ENCODE measurements around the gene ATRNL1. TPM values are rescaled to one million over a fixed set of nuclear protein-coding genes. Genes with fewer than 3 reads are reported as not detected.
A peak's percentile ranks its signal among the peaks of the same experiment; 100 is the strongest.

ATRNL1 gene
- polyA plus RNA-seq, 1 of the 3 experiments (the other 2 are of a cell fraction) = 0.67 TPM

DNA sequence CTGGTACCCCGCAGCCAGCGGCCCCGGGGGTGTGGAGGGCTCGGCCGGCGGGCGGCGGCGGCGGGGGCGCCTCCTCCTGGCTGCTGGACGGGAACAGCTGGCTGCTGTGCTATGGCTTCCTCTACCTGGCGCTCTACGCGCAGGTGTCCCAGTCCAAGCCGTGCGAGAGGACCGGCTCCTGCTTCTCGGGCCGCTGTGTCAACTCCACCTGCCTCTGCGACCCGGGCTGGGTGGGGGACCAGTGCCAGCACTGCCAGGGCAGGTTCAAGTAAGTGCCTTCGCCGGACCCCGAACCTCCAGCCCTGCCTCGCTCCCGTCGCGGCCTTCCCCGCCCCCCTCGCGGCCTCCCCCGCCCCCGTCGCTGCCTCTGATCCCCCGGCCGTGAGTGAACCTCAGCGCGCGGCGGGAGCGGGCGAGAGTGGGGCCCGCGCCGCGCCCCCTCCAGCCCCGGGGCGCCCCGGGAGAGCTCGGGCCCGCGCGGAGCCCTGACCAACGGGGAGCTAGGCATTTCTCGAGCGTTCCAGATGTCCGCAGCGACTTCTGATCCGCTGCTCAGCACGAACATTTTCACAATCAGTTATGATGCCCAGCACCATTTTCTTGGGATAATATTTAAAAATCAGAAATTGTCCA is 727 bp downstream of the ATRNL1 start:
- no peaks in the 10 kb centered on the region for H3K9me2 ChIP-seq
- H3K79me2 ChIP-seq (ENCODE audit: insufficient read depth) = no peaks in the 10 kb centered on the region
- peaks cover 7% of the 10 kb centered on the region for H3F3A ChIP-seq (replicated peaks; ENCODE audit: insufficient read depth)
- POLR2A ChIA-PET = interaction anchor here (1.0 to 1.4 kb wide), 2 partner anchors 64 to 272 kb away, joined by 3 to 6 read pairs; partner anchors contain the start of gene FHIP2A
- H3K36me3 ChIP-seq (replicated peaks in 1 of 2; ENCODE audit: control insufficient read depth in 1 of 2, insufficient read depth in 2 of 2, low read length in 1 of 2) = no peaks in the 10 kb centered on the region
- peak overlapping the region; percentile 92 for H3K4me2 ChIP-seq
- WGBS (ENCODE audit: low lambda C conversion rate) = 3% methylated on average over 18 of the region's 61 CpGs
- peak overlapping the region; percentile 41; the same call in 1 of the 2 replicates for H3K9ac ChIP-seq
- no peaks in the 10 kb centered on the region; a peak in 2 of 4 replicates for H3K4me1 ChIP-seq (ENCODE audit: control insufficient read depth in 1 of 2, insufficient read depth in 2 of 2, low read depth in 1 of 2, low read length in 1 of 2)
- CTCF ChIA-PET = interaction anchor here (0.6 to 5.6 kb wide), 11 partner anchors 12 to 790 kb away, joined by 3 to 55 read pairs (median 3); no protein-coding TSS in a partner anchor
- DNase-seq = peak; percentile 85
- H2AFZ ChIP-seq (ENCODE audit: low read depth) = peak overlapping the region; percentile 72; the same call in 1 of the 2 replicates
- no peaks in the 10 kb centered on the region for H3K9me3 ChIP-seq
- H3K27me3 ChIP-seq (ENCODE audit: insufficient read depth) = peaks cover 22% of the 10 kb centered on the region; the same call in 1 of the 2 replicates
- no peaks in the 10 kb centered on the region for H4K20me1 ChIP-seq (ENCODE audit: insufficient read depth)
- no peak for TF ChIP-seq POLR2AphosphoS5 (IDR thresholded peaks at IDR 0.05; ENCODE audit: low read depth, low read length)
- no peak for TF ChIP-seq NRF1 (IDR thresholded peaks at IDR 0.05; ENCODE audit: low read depth, low read length)
- no peak for TF ChIP-seq EZH2phosphoT487 (IDR thresholded peaks at IDR 0.05; ENCODE audit: borderline replicate concordance, low read depth)
- TF ChIP-seq EP300 (IDR thresholded peaks at IDR 0.05; ENCODE audit: borderline replicate concordance in 1 of 2, low read depth in 1 of 2, low read length in 1 of 2) = peak in 1 of 2 experiments; percentile 9; a peak in 1 of 4 replicates
- TF ChIP-seq, protein P1, sequence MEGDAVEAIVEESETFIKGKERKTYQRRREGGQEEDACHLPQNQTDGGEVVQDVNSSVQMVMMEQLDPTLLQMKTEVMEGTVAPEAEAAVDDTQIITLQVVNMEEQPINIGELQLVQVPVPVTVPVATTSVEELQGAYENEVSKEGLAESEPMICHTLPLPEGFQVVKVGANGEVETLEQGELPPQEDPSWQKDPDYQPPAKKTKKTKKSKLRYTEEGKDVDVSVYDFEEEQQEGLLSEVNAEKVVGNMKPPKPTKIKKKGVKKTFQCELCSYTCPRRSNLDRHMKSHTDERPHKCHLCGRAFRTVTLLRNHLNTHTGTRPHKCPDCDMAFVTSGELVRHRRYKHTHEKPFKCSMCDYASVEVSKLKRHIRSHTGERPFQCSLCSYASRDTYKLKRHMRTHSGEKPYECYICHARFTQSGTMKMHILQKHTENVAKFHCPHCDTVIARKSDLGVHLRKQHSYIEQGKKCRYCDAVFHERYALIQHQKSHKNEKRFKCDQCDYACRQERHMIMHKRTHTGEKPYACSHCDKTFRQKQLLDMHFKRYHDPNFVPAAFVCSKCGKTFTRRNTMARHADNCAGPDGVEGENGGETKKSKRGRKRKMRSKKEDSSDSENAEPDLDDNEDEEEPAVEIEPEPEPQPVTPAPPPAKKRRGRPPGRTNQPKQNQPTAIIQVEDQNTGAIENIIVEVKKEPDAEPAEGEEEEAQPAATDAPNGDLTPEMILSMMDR (IDR thresholded peaks at IDR 0.05) = peak; percentile 45
- TF ChIP-seq, protein P2, sequence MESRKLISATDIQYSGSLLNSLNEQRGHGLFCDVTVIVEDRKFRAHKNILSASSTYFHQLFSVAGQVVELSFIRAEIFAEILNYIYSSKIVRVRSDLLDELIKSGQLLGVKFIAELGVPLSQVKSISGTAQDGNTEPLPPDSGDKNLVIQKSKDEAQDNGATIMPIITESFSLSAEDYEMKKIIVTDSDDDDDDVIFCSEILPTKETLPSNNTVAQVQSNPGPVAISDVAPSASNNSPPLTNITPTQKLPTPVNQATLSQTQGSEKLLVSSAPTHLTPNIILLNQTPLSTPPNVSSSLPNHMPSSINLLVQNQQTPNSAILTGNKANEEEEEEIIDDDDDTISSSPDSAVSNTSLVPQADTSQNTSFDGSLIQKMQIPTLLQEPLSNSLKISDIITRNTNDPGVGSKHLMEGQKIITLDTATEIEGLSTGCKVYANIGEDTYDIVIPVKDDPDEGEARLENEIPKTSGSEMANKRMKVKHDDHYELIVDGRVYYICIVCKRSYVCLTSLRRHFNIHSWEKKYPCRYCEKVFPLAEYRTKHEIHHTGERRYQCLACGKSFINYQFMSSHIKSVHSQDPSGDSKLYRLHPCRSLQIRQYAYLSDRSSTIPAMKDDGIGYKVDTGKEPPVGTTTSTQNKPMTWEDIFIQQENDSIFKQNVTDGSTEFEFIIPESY (IDR thresholded peaks at IDR 0.05; ENCODE audit: borderline replicate concordance, low read depth) = no peak
- TF ChIP-seq, protein P3, sequence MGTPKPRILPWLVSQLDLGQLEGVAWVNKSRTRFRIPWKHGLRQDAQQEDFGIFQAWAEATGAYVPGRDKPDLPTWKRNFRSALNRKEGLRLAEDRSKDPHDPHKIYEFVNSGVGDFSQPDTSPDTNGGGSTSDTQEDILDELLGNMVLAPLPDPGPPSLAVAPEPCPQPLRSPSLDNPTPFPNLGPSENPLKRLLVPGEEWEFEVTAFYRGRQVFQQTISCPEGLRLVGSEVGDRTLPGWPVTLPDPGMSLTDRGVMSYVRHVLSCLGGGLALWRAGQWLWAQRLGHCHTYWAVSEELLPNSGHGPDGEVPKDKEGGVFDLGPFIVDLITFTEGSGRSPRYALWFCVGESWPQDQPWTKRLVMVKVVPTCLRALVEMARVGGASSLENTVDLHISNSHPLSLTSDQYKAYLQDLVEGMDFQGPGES (IDR thresholded peaks at IDR 0.05; ENCODE audit: low read depth, low read length) = no peak
- TF ChIP-seq TEAD4 (IDR thresholded peaks at IDR 0.05; ENCODE audit: borderline replicate concordance, insufficient read depth) = no peak
- peak overlapping the region in 1 of 2 experiments; percentile 92; a peak in 2 of 4 replicates for H3K27ac ChIP-seq (ENCODE audit: low read depth in 2 of 2, low read length in 1 of 2)
- peak overlapping the region; percentile 66 to 71 for H3K4me3 ChIP-seq (ENCODE audit: low read depth in 2 of 2, low read length in 1 of 2)
